HepG2 (cell line): ENCODE measurements around the gene NDRG2.

Experiments
- GPBP1L1 ChIP-seq: sonication (generic); formaldehyde crosslinking; IDR thresholded peaks from 2 replicates; pipeline ENCODE4 v1.5.0; 2020; ENCODE audit warnings: mild to moderate bottlenecking, missing genetic modification reagents
- HES4 ChIP-seq: sonication (generic); formaldehyde crosslinking; IDR thresholded peaks from 2 replicates; pipeline ENCODE4 v1.9.0; 2021; ENCODE audit warnings: mild to moderate bottlenecking, missing genetic modification reagents, borderline replicate concordance
- HNRNPH1 ChIP-seq: fragments of 200-400 bp; formaldehyde crosslinking; optimal IDR thresholded peaks from 2 replicates; pipeline ENCODE3; 2017; ENCODE audit warnings: mild to moderate bottlenecking, low read depth, low read length
- RAD21 ChIP-seq: fragments of 450-650 bp; formaldehyde crosslinking; IDR thresholded peaks from 2 replicates; pipeline ENCODE4 v1.5.0; 2020; ENCODE audit warnings: mild to moderate bottlenecking
- ZFYVE20 ChIP-seq: sonication (generic); formaldehyde crosslinking; IDR thresholded peaks from 2 replicates; pipeline ENCODE4 v1.8.0; 2023; ENCODE audit warnings: low read depth, mild to moderate bottlenecking, moderate library complexity, missing genetic modification reagents, borderline replicate concordance
- ZNF18 ChIP-seq: sonication (generic); formaldehyde crosslinking; IDR thresholded peaks from 2 replicates; pipeline ENCODE4 v1.8.0; 2022; ENCODE audit warnings: mild to moderate bottlenecking, missing genetic modification reagents; ENCODE audit not compliant: insufficient replicate concordance
- ZNF7 ChIP-seq: IDR thresholded peaks from 2 replicates; pipeline ENCODE4 v1.6.1; 2016; ENCODE audit warnings: missing biosample characterization, missing genetic modification reagents

- no peak for TF ChIP-seq GPBP1L1 (CRISPR knock-in tag)
- TF ChIP-seq ZNF7 (CRISPR knock-in tag): no peak
- TF ChIP-seq HNRNPH1: no peak
- TF ChIP-seq RAD21 (CRISPR knock-in tag): no peak
- no peak for TF ChIP-seq HES4 (CRISPR knock-in tag)
- TF ChIP-seq ZFYVE20 (CRISPR knock-in tag): no peak
- no peak for TF ChIP-seq ZNF18 (CRISPR knock-in tag)
These were observed 25.7 kb upstream of the NDRG2 start for GRCh38 chr14:21050597-21050996.
